OCI-LY3 (cell line): ENCODE measurements around the gene TYR.

Experiments used
- CTCF ChIP-seq: fragments of 200-600, 300-600 bp; sonication (generic); IDR thresholded peaks from 2 replicates; pipeline ENCODE4 v1.5.1; 2014; ENCODE audit warnings: antibody characterized with exemption, low read length, low read depth
- EZH2phosphoT487 ChIP-seq: fragments of 200-600 bp; shearing (Covaris generic); IDR thresholded peaks from 2 replicates; pipeline ENCODE4 v1.6.1; 2018; ENCODE audit warnings: antibody characterized with exemption, mixed run types, low read depth

- TF ChIP-seq CTCF (peak; percentile 38), EZH2phosphoT487 (no peak)
Measured at GRCh38 chr11:89205378-89205777, 27.7 kb downstream of the TYR start.
